22Rv1 (cell line): ENCODE results near the gene KCND2.

ENCODE experiments used
- CTCF ChIP-seq: fragments of 450-650 bp; IDR thresholded peaks from 2 replicates; pipeline ENCODE4 v1.5.1; 2017; ENCODE audit warnings: mild to moderate bottlenecking
- ZFX ChIP-seq: fragments of 450-650 bp; IDR thresholded peaks from 2 replicates; pipeline ENCODE4 v1.6.1; 2017; ENCODE audit warnings: antibody characterized with exemption, borderline replicate concordance

GRCh38 chr7:120725376-120726039, 452.5 kb downstream of the KCND2 start:
- TF ChIP-seq CTCF (peak; percentile 89), ZFX (no peak)
